ENCODE data around the gene TCF4. TPM values are rescaled to one million over a fixed set of nuclear protein-coding genes. Genes with fewer than 3 reads are reported as not detected.

TCF4 gene
- 221 TPM for total RNA-seq

DNA sequence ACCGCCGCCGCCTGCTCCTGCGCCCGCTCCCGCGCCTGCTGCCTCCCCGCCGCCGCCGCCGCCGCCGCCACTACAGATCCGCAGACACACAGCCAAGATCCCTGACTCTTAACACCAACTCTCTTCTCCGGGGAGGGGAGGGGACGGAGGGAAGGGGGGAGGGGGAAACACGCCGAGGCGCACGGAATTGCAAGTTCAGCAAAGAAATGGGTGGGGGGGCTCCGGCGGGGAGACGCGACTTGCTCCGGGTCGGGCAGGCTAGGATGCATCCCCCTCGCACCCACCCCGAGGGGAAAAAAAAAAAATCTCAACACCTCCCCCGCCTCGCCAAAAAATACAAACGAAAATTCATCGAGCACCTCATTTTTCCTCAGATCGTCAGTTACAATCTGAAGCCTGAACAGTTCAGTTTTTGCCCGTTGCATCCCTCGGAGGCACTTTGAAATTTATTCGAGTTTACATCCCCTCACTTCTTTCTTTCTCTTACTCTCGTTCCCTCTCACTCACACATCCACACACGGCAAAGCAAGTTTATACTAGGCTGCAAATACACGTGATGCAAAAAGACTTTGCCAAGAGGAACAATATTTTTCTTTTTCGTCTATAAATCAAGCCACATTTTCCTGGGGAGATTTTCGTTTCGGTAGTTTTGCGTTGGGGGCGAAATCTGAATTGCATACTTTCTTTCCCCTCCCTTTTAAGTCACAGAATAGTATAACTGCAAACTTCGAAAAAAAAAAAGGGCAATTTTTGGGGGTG lies at the start of gene TCF4:
TSS of gene TCF4 (minus strand) at position 82 of the 759 bp plus-strand sequence. CDS start 1,076 bp downstream, outside the sequence.

Small RNAs within 50 kb of the gene (small RNA-seq; reads per million reads assigned to genes)
- not detected for gene MIR4529 (ENCODE audit: low replicate concordance)

Measured in metanephros (tissue), 2 donors.